ENCODE results near the gene APC2.

- TF ChIP-seq CTCF (IDR thresholded peaks at IDR 0.05): no peak
- TF ChIP-seq EP300 (IDR thresholded peaks at IDR 0.05): no peak
- no peak for TF ChIP-seq POLR2A (IDR thresholded peaks at IDR 0.05; ENCODE audit: low read depth)
Observed at GRCh38 chr19:1481893-1482360, 32.0 kb downstream of the APC2 start.
